Dedifferentiated amniotic fluid mesenchymal stem cell (primary cell): Measurements from ENCODE around the gene F5.
"Not testable (repeated sequence)": the region's sequence is repeated elsewhere in the genome, so short reads cannot be mapped to it uniquely, and the experiment has no call there.

Source experiments
- DNase-seq: peaks from one replicate; pipeline ENCODE4 v3.0.0-alpha.2; 2016; ENCODE audit errors: extremely low spot score

The F5 gene

DNA sequence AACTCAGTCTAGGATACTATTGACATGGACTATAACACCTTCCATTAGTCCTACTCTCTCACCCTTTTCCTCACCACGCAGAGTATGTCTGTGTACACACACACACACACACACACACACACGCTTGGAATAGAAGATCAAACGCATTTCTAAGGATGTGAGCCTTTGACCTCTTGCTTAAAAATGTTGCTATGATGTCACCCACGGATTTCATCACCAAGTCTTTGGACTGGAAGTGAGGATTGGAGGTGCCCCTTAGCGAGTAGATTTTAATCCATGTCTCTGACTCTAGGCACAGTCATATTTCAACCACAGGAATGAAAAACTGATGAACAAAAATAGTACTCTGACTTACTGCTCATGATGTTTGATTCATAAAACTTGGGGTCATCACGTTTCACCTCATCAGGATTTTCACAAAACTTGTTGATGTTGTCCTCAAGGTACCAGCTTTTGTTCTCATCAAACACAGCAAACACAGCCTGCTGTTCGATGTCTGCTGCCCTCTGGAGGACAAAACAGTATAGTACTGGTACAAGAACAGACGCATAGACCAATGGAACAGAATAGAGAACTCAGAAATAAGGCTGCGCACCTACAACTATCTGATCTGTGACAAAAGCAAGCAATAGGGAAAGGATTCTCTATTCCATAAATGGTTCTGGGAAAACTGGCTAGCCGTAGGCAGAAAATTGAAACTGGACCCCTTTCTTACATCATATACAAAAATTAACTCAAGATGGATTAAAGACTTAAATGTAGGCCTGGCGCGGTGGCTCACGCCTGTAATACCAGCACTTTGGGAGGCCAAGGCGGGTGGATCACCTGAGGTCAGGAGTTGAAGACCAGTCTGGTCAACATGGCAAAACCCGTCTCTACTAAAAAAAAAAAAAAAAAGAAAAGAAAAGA lies 39.9 kb downstream of the F5 start:
- peak; percentile 80 for DNase-seq

- DNase-seq = no peak
Observed at GRCh38 chr1:169545472-169545871, 40.8 kb downstream of the F5 start.

DNA sequence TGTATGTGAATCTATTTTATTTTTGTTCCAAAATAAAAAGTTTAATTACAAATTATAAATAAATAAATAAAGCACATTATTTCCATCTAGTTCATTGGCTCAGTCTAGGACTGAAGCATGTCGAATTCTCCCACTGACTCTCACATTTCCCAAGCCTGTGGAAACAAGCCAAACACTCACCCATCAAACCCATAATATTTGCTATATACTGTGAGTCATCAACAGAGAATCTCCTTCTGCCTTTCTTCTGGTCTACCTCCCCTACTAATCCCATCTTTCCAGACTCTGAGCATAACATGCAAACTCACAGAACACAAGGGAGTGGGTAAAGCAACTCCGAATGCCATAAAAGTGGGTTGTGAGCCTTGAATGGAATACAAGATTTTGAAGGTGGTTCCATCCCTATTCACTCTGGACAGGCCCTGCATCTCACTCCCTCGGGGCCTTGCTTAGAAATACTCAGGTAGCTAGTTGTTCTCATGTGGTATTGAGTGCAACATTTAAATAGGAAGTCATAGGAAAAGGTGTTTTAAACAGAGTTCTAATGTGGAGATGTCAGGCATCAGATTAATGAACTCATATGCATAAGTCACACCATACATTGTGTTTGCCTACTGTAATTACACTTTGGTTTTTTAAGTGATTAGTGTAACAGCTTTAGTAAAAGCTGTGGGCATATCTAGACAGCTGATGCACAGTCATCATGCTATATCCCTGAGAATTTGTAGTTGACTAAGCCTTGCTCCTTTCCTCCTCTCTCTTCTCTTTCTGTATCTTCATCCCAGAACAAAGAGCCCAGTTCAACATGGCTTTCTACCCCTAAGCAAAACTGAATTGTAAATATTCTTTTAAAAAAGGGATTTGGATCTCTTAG lies 47.0 kb downstream of the F5 start:
- DNase-seq = no peak

- DNase-seq = no peak
Observed at GRCh38 chr1:169534653-169535052, 51.6 kb downstream of the F5 start.

DNA sequence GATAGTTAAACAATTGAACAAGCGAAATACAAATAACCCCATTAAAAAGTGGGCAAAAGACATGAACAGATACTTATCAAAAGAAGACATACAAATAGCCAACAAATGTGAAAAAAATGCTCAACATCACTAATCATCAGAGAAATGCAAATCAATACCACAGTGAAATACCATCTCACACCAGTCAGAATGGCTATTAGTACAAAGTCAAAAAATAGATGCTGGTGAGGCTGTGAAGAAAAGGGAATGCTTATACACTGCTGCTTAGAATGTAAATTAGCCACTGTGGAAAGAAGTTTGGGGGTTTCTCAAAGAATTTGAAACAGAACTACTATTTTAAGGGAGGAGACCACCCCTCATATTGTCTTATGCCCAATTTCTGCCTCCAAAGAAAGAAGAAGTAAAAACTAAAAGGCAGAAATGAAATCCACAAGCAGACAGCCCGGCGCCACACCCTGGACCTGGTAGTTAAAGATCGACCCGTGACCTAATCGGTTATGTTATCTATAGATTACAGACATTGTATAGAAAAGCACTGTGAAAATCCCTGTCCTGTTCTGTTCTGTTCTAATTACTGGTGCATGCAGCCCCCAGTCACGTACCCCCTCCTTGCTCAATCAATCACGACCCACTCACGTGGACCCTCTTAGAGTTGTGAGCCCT lies 52.6 kb downstream of the F5 start:
- DNase-seq = not testable (repeated sequence)

GRCh38 chr1:169530448-169530847 lies 55.8 kb downstream of the F5 start:
- no peak for DNase-seq

DNA sequence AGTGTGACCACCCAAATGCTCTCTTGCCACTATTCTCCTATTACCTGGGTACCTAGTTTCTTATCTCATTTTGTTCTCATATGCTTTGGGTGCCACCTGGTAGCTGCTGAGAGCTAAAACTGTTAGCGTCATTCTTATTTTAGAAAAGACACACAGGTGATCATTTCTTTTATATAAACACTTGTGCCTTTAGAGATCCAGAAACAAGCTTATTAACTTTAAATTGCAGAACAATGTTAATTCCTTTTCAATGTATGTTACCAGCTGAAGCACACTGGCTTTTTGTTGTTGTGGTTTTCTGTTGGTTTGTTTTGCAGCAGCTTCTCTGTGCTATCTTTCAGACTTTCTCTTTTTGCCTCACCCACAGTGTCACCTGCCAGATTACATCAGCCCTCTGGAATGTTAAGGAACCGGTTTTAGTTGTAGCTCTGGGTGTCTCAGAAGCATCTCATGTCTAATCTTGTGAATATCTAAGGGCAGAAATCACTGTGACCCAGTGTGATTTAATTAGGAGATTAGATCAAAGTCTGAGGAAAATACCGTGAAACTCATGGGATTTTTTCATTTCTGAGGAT lies 57.1 kb downstream of the F5 start:
- DNase-seq = no peak

DNA sequence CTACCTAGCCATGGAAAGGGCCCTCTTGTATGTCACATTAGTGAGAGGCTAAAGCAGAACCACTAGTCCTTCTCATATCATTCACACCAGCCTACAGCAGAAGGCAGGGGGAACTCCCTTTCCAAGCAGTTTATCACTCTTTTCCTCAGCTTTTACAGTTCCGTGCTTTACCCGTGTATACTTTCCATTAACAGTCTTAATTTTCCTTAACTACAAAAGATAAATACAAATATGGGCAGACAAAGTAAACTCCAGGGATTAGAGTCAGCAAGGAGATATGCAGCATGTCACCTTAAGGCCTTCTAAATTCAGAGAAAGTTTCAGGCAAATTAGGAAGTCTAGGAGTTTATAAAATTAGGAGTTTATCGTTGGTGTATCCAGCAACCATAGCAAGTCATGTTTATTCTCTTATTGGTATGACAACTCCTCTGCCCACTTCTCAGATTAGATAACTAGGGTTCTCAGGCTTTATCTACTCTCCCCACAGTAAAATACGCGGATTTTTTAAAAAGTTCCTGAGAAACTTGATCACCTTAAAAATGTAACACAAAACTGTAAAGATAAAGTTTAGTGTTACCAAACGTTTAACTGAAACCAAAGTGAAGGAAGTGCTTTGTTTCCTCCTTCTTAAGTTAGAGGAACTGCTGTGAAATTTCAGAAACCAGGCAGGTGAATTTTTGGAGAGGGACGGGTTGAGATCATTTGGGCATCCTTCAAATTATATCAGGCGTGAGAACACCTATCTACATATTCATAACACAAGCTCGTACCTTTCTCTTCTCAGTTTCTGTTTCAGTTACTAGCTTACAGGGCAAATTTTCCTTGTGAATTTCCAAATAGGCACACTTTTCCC lies 57.8 kb downstream of the F5 start:
- no peak for DNase-seq

GRCh38 chr1:169527451-169528214 lies 58.6 kb downstream of the F5 start:
- no peak for DNase-seq

DNA sequence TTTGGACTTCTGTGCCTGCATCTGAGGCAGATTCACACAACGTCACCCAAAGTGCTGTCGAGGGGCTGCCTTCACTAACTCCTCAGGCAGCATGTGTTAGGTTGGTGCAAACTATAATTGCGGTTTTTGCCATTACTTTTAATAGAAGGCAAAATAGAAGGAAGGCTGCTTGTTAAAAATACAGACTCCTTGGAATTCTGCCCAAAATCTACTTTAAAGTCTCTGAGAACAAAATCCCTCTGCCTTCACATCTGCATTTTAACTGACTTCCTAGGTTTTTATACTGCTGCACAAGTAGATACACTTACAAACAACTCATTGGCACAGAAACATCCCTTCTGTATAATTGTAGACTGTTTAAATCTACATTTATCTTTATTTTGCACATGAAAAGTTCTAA lies 59.3 kb downstream of the F5 start:
- no peak for DNase-seq

GRCh38 chr1:169526120-169526832 lies 60.0 kb downstream of the F5 start:
- DNase-seq = no peak

DNA sequence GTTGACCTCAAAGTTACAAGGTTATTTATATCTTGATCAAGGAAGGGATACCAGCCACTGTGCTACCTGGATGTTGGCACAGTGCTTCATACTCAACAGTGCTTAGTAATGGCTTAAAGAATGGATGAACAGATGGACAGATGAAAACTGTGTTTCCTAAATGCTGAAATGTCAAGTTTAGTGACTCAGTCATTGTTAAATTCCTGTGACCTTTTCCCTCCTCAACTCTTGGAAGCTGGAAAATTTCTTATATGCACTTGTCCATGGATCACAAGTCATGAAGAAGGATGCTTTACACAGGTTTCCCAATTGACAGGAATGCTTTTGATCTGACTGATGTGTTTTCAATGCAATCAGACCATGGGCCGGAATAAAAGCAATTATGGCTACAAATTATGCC lies 60.9 kb downstream of the F5 start:
- DNase-seq = no peak

- no peak for DNase-seq
Observed at GRCh38 chr1:169523904-169524303, 62.4 kb downstream of the F5 start.

DNA sequence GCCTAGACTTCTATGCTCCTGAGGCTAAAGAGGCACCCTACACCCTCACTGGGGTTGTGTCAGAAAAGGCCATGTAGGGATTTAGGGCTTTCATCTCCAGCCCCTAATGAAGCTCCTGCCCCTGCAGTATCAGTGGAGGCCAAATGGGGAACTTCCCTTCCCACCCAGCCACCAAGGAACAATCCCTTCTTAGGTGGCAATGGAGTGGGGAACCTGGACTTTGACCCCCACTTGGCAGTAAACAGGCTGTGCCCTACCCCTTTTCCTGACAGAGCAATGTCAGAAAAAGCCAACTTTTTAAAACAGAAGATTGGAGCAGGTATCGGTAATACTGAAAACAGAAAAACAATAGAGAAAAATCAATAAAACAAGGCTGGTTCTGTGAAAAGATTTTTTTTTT lies 65.1 kb downstream of the F5 start:
- DNase-seq = no peak

DNA sequence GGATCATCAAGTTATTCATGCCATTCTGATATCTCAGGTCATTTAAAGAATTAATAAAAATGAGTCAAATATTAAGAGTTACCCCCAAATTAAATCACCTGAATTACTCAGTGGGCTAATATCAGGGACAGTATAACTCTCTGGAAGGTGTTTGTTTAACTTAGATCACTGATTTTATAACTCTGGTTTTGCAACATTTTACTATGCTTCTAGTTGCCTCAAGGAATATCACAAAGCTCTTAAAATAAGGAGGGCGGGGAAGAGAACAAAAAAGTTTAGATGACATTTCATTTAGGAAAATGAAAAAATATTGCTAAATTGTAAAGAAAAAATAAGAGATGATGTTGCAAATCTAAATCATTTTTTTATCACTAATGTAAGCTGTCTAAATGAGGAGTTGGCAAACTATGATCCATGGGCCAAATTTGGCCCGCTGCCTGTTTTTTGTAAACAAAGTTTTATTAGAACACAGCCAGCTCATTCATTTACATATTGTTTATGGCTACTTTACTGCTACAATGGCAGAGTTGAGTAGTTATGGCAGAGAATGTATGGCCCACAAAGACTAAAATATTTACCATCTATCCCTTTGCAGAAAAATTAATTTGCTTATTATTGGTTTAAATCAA lies 68.6 kb downstream of the F5 start:
- DNase-seq = no peak

GRCh38 chr1:169515641-169516040 lies 70.6 kb downstream of the F5 start:
- no peak for DNase-seq

DNA sequence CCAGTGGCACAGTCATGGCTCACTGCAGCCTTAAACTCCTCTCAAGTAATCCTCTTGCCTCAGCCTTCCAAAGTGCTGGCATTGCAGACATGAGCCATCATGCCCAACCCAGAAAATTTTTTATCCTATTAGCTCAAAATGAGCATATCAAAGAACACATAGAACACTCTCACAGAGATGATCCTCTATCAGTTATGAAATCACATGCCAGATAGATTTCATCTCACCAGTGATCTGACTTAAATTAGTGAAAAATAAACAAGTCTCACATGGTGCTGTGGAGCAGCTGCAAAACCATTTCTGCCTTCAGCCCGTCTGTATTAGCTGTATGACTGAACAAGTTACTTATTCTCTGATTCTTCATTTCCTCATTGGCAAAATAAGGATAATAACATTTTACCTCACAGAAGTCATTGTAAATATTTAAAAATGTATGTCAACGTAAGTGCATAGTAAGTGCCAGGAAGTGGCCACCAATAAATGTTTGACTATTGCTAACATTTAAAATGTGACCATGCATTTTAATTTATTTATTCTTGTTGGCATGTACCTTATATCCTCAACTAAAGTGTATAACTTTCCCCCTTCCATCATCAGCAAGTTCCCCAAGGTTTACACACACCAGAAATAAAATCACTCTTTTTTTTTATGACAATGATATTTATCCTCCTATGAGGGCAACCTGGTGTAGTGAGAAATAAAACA lies 71.6 kb downstream of the F5 start:
- DNase-seq = no peak

GRCh38 chr1:169513208-169513607 lies 73.1 kb downstream of the F5 start:
- no peak for DNase-seq
